HG02943 (cell line): ENCODE measurements around the gene GABPB1.

ENCODE experiments used
- ATAC-seq: cut with Tn5 transposase; IDR thresholded peaks from one replicate; pipeline ENCODE4 v1.9.1; 2021; ENCODE audit warnings: mild to moderate bottlenecking, low read depth, moderate library complexity; ENCODE audit not compliant: unreplicated experiment

The GABPB1 gene

GRCh38 chr15:50345298-50345697, 9.7 kb downstream of the GABPB1 start:
- ATAC-seq, result no peak

GRCh38 chr15:50344006-50344464, 11.0 kb downstream of the GABPB1 start:
- no peak for ATAC-seq

GRCh38 chr15:50341616-50342136, 13.3 kb downstream of the GABPB1 start:
- ATAC-seq, result no peak

- no peak for ATAC-seq
These were observed 14.6 kb downstream of the GABPB1 start for GRCh38 chr15:50340416-50340815.

- no peak for ATAC-seq
These were observed 15.3 kb downstream of the GABPB1 start for GRCh38 chr15:50339717-50340116.

- ATAC-seq, result no peak
These were observed 19.7 kb downstream of the GABPB1 start for GRCh38 chr15:50335251-50335650.

GRCh38 chr15:50333229-50333628, 21.8 kb downstream of the GABPB1 start:
- ATAC-seq, result no peak

- no peak for ATAC-seq
These were observed 24.1 kb downstream of the GABPB1 start for GRCh38 chr15:50330921-50331320.

GRCh38 chr15:50328116-50328515, 26.9 kb downstream of the GABPB1 start:
- no peak for ATAC-seq

- ATAC-seq, result no peak
These were observed 33.3 kb downstream of the GABPB1 start for GRCh38 chr15:50321680-50322210.

GRCh38 chr15:50320504-50320903, 34.5 kb downstream of the GABPB1 start:
- no peak for ATAC-seq

GRCh38 chr15:50318697-50319096, 36.3 kb downstream of the GABPB1 start:
- ATAC-seq, result no peak

GRCh38 chr15:50315814-50316630, 39.0 kb downstream of the GABPB1 start:
- ATAC-seq, result no peak

- no peak for ATAC-seq
These were observed 42.4 kb downstream of the GABPB1 start for GRCh38 chr15:50312636-50313035.

- ATAC-seq, result no peak
These were observed 47.2 kb downstream of the GABPB1 start for GRCh38 chr15:50307799-50308198.

GRCh38 chr15:50304836-50305235, 50.2 kb downstream of the GABPB1 start:
- ATAC-seq, result no peak

- no peak for ATAC-seq
These were observed 52.4 kb downstream of the GABPB1 start for GRCh38 chr15:50302581-50302980.

GRCh38 chr15:50298340-50298739, 56.7 kb downstream of the GABPB1 start:
- ATAC-seq, result no peak

GRCh38 chr15:50295966-50296365, 59.0 kb downstream of the GABPB1 start:
- no peak for ATAC-seq

- ATAC-seq, result no peak
These were observed 65.2 kb downstream of the GABPB1 start for GRCh38 chr15:50289749-50290148.

- no peak for ATAC-seq
These were observed 67.5 kb downstream of the GABPB1 start for GRCh38 chr15:50287324-50288116.
